ENCODE measurements around the gene B3GNT4.

Gene B3GNT4

DNA sequence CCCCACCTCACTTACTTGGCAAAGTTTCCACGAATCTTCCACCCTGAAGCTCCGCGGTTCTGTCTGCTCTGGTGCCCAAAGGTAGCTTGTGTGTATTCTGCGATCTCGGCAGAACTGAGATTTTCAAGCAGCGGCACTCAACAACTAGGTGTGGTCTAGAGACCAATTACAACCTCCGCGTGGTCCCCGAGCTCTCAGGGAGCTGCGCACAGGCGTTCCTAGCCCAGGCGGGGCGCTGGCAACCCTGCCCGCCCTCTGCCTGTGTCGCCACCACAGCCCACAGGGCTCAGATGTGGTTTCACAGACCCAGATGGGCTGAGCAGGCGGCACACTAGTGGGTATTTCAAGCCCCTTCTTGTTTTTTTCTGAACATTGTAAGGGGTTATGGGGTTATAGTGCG lies 23.8 kb downstream of the B3GNT4 start:
- Histone ChIP-seq H3K27me3 (no peaks in the 10 kb centered on the region), H3K27ac (no peak overlapping the region), H3K36me3 (peaks cover 51% of the 10 kb centered on the region), H3K4me3 (ENCODE audit: low read depth in 1 of 2, low read length in 1 of 2) (no peak overlapping the region), H3K4me1 (ENCODE audit: control insufficient read depth in 1 of 2, insufficient read depth in 1 of 2, low read depth in 1 of 2, low read length in 1 of 2) (peaks cover 23 to 24% of the 10 kb centered on the region in 2 experiments), H3K9me3 (no peaks in the 10 kb centered on the region)
- TF ChIP-seq, protein P1, sequence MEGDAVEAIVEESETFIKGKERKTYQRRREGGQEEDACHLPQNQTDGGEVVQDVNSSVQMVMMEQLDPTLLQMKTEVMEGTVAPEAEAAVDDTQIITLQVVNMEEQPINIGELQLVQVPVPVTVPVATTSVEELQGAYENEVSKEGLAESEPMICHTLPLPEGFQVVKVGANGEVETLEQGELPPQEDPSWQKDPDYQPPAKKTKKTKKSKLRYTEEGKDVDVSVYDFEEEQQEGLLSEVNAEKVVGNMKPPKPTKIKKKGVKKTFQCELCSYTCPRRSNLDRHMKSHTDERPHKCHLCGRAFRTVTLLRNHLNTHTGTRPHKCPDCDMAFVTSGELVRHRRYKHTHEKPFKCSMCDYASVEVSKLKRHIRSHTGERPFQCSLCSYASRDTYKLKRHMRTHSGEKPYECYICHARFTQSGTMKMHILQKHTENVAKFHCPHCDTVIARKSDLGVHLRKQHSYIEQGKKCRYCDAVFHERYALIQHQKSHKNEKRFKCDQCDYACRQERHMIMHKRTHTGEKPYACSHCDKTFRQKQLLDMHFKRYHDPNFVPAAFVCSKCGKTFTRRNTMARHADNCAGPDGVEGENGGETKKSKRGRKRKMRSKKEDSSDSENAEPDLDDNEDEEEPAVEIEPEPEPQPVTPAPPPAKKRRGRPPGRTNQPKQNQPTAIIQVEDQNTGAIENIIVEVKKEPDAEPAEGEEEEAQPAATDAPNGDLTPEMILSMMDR (IDR thresholded peaks at IDR 0.05): no peak

DNA sequence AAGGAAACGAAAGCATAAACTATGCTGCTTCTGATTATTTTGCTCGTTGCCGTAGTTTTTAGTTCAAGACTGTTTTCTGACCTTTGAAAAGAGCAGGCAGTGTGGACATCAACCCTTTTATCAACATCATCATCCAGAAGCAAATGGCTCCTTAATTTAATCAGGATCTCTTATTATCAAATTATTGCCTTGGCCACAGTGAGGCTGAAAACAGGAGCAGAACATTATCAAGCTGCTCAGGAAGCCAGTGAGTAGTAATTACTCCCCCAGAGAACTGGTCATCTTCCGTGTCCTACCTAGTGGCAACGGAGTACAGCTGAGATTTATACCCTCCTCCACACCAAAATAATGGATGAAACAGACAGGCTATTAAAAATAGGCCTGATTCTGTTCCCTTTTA lies 24.6 kb downstream of the B3GNT4 start:
- H3K4me3 ChIP-seq (ENCODE audit: low read depth in 1 of 2, low read length in 1 of 2): no peak overlapping the region
- H3K27ac ChIP-seq: no peak overlapping the region
- H3K27me3 ChIP-seq: no peaks in the 10 kb centered on the region
- peaks cover 23 to 24% of the 10 kb centered on the region in 2 experiments for H3K4me1 ChIP-seq (ENCODE audit: control insufficient read depth in 1 of 2, insufficient read depth in 1 of 2, low read depth in 1 of 2, low read length in 1 of 2)
- H3K36me3 ChIP-seq: peaks cover 51% of the 10 kb centered on the region
- TF ChIP-seq, protein P1 (IDR thresholded peaks at IDR 0.05): no peak
- no peaks in the 10 kb centered on the region for H3K9me3 ChIP-seq

- Histone ChIP-seq H3K36me3 (peaks cover 62% of the 10 kb centered on the region), H3K27me3 (no peaks in the 10 kb centered on the region)
- TF ChIP-seq, protein P1 (IDR thresholded peaks at IDR 0.05): no peak
Measured at GRCh38 chr12:122230798-122231197, 27.3 kb downstream of the B3GNT4 start.

GRCh38 chr12:122232691-122233090 lies 29.2 kb downstream of the B3GNT4 start:
- peaks cover 63% of the 10 kb centered on the region for H3K36me3 ChIP-seq

More at GRCh38 chr12:122230798-122231197, 27.3 kb downstream of the B3GNT4 start:
- H3K4me1 ChIP-seq (ENCODE audit: control insufficient read depth in 1 of 2, insufficient read depth in 1 of 2, low read depth in 1 of 2, low read length in 1 of 2): peaks cover 18 to 20% of the 10 kb centered on the region in 2 experiments
- no peak overlapping the region for H3K4me3 ChIP-seq (ENCODE audit: low read depth in 1 of 2, low read length in 1 of 2)
- H3K9me3 ChIP-seq: no peaks in the 10 kb centered on the region
- H3K27ac ChIP-seq: no peak overlapping the region

DNA sequence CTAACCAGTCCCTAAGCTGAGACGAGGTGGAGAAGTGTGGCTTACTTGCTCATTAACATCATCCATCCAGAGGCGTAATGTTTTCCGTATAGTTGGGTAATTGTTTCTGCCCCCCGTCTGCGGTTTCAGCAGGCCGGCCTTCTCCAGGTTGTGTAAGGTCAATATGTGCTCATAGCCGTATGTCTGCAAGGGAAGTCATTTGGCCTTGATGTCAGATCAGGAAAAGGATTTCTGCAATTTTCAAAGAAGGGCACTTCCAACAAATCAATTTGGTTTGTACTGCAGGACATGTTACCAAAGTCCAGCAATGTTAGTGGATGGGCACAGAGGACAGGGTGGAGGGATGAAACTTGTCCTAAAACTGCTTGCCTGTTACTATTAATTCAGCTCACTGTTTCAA lies 32.2 kb downstream of the B3GNT4 start:
- Histone ChIP-seq H3K4me1 (ENCODE audit: control insufficient read depth in 1 of 2, insufficient read depth in 1 of 2, low read depth in 1 of 2, low read length in 1 of 2) (peaks cover 19 to 24% of the 10 kb centered on the region in 2 experiments), H3K27ac (peak overlapping the region; percentile 75), H3K27me3 (no peaks in the 10 kb centered on the region), H3K36me3 (peaks cover 66% of the 10 kb centered on the region), H3K9me3 (no peaks in the 10 kb centered on the region), H3K4me3 (ENCODE audit: low read depth in 1 of 2, low read length in 1 of 2) (no peak overlapping the region)
- TF ChIP-seq, protein P1 (IDR thresholded peaks at IDR 0.05): no peak

More at GRCh38 chr12:122232691-122233090, 29.2 kb downstream of the B3GNT4 start:
- no peaks in the 10 kb centered on the region for H3K9me3 ChIP-seq
- no peaks in the 10 kb centered on the region for H3K27me3 ChIP-seq
- no peak overlapping the region for H3K4me3 ChIP-seq (ENCODE audit: low read depth in 1 of 2, low read length in 1 of 2)
- TF ChIP-seq, protein P1 (IDR thresholded peaks at IDR 0.05): no peak
- peaks cover 19 to 24% of the 10 kb centered on the region in 2 experiments for H3K4me1 ChIP-seq (ENCODE audit: control insufficient read depth in 1 of 2, insufficient read depth in 1 of 2, low read depth in 1 of 2, low read length in 1 of 2)
- no peak overlapping the region for H3K27ac ChIP-seq

- TF ChIP-seq, protein P1 (IDR thresholded peaks at IDR 0.05): no peak
- Histone ChIP-seq H3K36me3 (peaks cover 65% of the 10 kb centered on the region), H3K9me3 (no peaks in the 10 kb centered on the region), H3K4me3 (ENCODE audit: low read depth in 1 of 2, low read length in 1 of 2) (no peak overlapping the region), H3K27ac (no peak overlapping the region), H3K4me1 (ENCODE audit: control insufficient read depth in 1 of 2, insufficient read depth in 1 of 2, low read depth in 1 of 2, low read length in 1 of 2) (peaks cover 19 to 24% of the 10 kb centered on the region in 2 experiments), H3K27me3 (no peaks in the 10 kb centered on the region)
Measured at GRCh38 chr12:122238861-122239260, 35.4 kb downstream of the B3GNT4 start.

Data from neutrophil (primary cell).